ENCODE results near the gene ZNF791. TPM values are rescaled to one million over a fixed set of nuclear protein-coding genes. Genes with fewer than 3 reads are reported as not detected.
"Not testable (repeated sequence)": the region's sequence is repeated elsewhere in the genome, so short reads cannot be mapped to it uniquely, and the experiment has no call there.

The ZNF791 gene
- total and polyA plus RNA-seq, 9 donors = 7.5 to 13.6 (median 11.8) TPM

DNA sequence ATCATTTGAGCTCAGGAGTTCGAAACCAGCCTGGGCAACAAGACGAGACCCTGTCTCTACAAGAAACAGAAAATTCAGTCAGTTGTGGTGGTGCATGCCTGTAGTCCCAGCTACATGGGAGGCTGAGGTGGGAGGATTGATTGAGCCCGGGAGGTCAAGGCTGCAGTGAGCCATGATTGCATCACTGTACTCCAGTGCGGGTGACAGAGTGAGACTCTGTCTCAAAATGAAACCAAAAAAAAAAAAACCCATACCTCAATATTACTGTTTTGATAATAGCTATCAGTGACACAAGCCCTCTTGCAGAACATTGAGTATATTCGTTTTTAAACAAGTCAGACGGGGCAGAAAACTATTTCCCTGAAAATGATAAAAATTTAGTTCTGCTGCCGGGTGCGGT is 16.2 kb downstream of the ZNF791 start:
- H3K9me3 ChIP-seq (replicated peaks; ENCODE audit: control insufficient read depth, low read depth, low read length) = peaks cover 17% of the 10 kb centered on the region
- no peak overlapping the region for H3K27ac ChIP-seq (ENCODE audit: low read length)
- H3K27me3 ChIP-seq (ENCODE audit: control insufficient read depth, insufficient read depth, low read length) = no peaks in the 10 kb centered on the region
- DNase-seq = no peak
- peaks cover 49% of the 10 kb centered on the region for H3K36me3 ChIP-seq (ENCODE audit: control insufficient read depth, insufficient read depth, low read length)
- no peaks in the 10 kb centered on the region for H3K4me1 ChIP-seq (ENCODE audit: control insufficient read depth, insufficient read depth, low read length)
- H3K4me3 ChIP-seq (ENCODE audit: low read length) = no peak overlapping the region
- WGBS (ENCODE audit: insufficient coverage) = 85% methylated on average over 5 of the region's 8 CpGs

DNA sequence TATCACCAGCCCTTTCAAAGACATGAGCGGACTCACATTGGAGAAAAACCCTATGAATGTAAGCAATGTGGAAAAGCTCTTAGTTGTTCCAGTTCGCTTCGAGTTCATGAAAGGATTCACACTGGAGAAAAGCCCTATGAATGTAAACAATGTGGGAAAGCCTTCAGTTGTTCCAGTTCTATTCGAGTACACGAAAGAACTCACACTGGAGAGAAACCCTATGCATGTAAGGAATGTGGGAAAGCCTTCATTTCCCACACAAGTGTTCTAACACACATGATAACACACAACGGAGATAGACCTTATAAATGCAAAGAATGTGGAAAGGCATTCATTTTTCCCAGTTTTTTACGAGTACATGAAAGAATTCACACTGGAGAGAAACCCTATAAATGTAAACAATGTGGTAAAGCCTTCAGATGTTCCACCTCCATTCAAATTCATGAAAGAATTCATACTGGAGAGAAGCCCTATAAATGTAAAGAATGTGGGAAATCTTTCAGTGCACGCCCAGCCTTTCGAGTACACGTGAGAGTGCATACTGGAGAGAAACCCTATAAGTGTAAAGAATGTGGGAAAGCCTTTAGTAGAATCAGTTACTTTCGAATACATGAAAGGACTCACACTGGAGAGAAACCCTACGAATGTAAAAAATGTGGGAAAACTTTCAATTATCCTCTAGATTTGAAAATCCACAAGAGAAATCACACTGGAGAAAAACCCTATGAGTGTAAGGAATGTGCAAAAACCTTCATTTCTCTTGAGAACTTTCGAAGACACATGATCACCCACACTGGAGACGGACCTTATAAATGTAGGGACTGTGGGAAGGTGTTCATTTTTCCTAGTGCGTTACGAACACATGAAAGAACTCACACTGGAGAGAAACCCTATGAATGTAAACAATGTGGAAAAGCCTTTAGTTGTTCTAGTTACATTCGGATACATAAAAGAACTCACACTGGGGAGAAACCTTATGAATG is 17.6 kb downstream of the ZNF791 start:
- no peak for DNase-seq

DNA sequence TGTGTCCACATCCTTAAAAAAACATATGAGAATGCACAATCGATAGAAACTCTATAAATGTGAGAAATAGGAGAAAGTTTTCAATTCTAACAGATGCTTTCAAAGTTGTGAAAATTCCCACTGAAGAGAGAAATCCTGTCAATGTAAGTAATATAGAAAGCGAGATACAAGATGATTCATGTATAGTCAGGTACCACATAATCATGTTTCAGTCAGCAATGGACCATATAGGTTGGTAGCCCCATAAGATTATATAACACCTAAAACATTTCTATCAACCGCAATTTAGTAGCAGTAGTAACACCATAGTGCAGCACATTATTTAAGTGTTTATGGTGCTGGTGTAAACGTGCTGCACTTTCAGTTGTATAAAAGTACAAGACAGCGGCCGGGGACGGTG is 18.5 kb downstream of the ZNF791 start:
- no peak overlapping the region for H3K4me3 ChIP-seq (ENCODE audit: low read length)
- peaks cover 17% of the 10 kb centered on the region for H3K9me3 ChIP-seq (replicated peaks; ENCODE audit: control insufficient read depth, low read depth, low read length)
- peaks cover 43% of the 10 kb centered on the region for H3K36me3 ChIP-seq (ENCODE audit: control insufficient read depth, insufficient read depth, low read length)
- 100% methylated on average over 3 of the region's 7 CpGs for WGBS (ENCODE audit: insufficient coverage)
- no peaks in the 10 kb centered on the region for H3K4me1 ChIP-seq (ENCODE audit: control insufficient read depth, insufficient read depth, low read length)
- no peak for DNase-seq
- no peak overlapping the region for H3K27ac ChIP-seq (ENCODE audit: low read length)
- no peaks in the 10 kb centered on the region for H3K27me3 ChIP-seq (ENCODE audit: control insufficient read depth, insufficient read depth, low read length)

More for the DNA sequence above, 17.6 kb downstream of the ZNF791 start:
- no peak overlapping the region for H3K27ac ChIP-seq (ENCODE audit: low read length)
- peaks cover 17% of the 10 kb centered on the region for H3K9me3 ChIP-seq (replicated peaks; ENCODE audit: control insufficient read depth, low read depth, low read length)
- no peak overlapping the region for H3K4me3 ChIP-seq (ENCODE audit: low read length)
- WGBS (ENCODE audit: insufficient coverage) = 93% methylated on average over 3 of the region's 17 CpGs
- no peaks in the 10 kb centered on the region for H3K4me1 ChIP-seq (ENCODE audit: control insufficient read depth, insufficient read depth, low read length)
- H3K27me3 ChIP-seq (ENCODE audit: control insufficient read depth, insufficient read depth, low read length) = no peaks in the 10 kb centered on the region
- peaks cover 49% of the 10 kb centered on the region for H3K36me3 ChIP-seq (ENCODE audit: control insufficient read depth, insufficient read depth, low read length)

DNA sequence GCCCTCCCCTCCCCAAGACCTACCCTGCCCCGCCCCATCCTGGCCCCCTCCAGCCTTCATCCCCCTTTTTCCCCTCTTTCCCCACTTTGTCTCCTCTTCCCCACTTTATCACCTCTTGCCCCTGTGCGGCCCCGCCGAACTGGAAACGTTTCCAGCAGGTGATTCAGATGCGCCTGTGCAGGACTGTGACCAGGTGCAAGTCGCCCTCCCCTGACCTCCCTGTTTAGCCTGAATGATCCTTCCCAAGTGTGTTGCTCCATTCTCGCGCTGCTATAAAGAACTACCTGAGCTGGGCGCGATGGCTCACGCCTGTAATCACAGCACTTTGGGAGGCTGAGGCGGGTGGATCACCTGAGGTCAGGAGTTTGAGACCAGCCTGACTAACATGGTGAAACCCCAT is 25.9 kb downstream of the ZNF791 start:
- 78% methylated on average over 12 of the region's 13 CpGs for WGBS (ENCODE audit: insufficient coverage)
- Histone ChIP-seq H3K27ac (ENCODE audit: low read length) (no peak overlapping the region), H3K27me3 (ENCODE audit: control insufficient read depth, insufficient read depth, low read length) (no peaks in the 10 kb centered on the region), H3K4me1 (ENCODE audit: control insufficient read depth, insufficient read depth, low read length) (peaks cover 4% of the 10 kb centered on the region), H3K4me3 (ENCODE audit: low read length) (no peak overlapping the region), H3K36me3 (ENCODE audit: control insufficient read depth, insufficient read depth, low read length) (no peaks in the 10 kb centered on the region), H3K9me3 (replicated peaks; ENCODE audit: control insufficient read depth, low read depth, low read length) (no peaks in the 10 kb centered on the region)
- DNase-seq = no peak

DNA sequence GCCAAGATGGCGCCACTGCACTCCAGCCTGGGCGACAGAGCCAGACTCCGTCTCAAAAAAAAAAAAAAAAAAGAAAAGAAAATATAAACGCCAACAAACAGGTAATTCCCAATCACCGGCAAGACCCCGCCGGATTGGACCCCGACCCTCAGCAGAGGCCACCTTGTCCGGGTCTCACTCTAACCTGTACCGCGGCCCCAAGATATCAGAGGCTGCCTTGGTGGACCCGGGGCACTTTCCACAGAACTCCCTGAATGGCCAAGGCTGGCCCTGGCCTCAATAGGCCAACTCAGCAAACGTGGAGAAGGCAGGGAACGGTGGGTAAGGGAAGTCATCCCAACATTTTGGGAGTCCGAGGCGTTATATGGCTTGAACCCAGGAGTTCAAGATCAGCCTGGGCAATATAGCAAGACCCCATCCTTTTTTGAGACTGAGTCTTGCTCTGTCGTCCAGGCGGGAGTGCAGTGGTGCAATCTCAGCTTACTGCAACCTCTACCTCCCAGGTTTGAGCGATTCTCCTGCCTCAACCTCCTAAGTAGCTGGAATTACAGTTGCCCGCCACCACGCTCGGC is 28.0 kb downstream of the ZNF791 start:
- H3K27ac ChIP-seq (ENCODE audit: low read length) = no peak overlapping the region
- H3K36me3 ChIP-seq (ENCODE audit: control insufficient read depth, insufficient read depth, low read length) = no peaks in the 10 kb centered on the region
- 94% methylated on average over 15 of the region's 22 CpGs for WGBS (ENCODE audit: insufficient coverage)
- H3K4me1 ChIP-seq (ENCODE audit: control insufficient read depth, insufficient read depth, low read length) = peaks cover 4% of the 10 kb centered on the region
- H3K9me3 ChIP-seq (replicated peaks; ENCODE audit: control insufficient read depth, low read depth, low read length) = no peaks in the 10 kb centered on the region
- no peaks in the 10 kb centered on the region for H3K27me3 ChIP-seq (ENCODE audit: control insufficient read depth, insufficient read depth, low read length)
- DNase-seq = no peak
- H3K4me3 ChIP-seq (ENCODE audit: low read length) = no peak overlapping the region

DNA sequence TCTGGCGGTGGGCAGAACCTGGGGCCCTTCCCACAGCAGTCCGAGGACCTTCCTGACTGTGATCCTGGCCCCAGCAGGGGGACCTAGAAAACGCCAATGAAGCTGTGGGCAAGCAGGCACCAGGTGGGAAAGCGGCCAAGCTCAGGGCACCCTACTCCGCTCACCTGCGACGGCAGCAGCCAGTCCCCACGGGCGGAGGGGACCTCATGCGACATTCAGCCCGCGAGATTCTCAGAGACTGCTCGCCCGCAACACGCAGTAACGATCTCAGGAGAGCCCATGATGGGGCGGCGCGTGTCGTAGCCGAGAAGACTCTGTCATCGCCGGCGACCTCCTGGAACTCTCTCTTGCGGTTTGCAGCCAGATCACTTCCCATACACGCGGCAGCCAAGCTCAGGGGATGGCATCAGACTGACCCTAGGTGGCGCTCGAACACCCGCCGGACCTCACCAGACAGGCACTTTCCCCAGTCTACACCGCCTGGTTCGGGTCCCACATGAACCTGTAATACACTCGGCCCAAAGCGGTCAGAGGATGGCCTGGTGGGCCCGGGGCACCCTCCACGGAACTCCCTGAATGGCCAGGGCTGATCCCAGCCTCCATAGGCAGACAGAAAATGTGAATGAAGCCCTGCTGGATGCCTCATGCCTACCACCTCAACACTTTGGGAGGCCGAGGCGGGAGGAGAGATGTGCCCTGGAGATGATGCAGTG is 29.3 kb downstream of the ZNF791 start:
- WGBS (ENCODE audit: insufficient coverage) = 6% methylated on average over 37 of the region's 39 CpGs

DNA sequence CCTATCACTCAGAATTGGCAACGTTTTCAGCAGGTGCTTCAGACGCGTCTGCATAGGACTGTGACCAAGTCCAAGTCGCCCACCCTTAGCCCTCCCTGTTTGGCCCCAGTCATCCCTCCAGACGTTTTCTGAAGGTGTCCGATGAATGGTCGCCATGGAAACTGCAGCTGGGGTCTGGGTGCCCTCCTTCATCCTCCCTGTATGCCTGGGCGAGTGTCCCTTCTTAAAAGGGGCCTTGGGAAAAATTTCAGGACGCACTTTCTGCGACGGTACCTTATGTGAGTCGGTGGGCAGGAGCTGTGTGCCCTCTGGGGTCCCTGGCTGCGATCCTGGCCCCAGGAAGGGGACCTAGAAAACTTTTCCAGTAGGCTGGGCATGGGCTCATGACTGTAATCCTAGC is 30.7 kb downstream of the ZNF791 start:
- H3K27me3 ChIP-seq (ENCODE audit: control insufficient read depth, insufficient read depth, low read length) = no peaks in the 10 kb centered on the region
- H3K27ac ChIP-seq (ENCODE audit: low read length) = no peak overlapping the region
- DNase-seq = no peak
- no peaks in the 10 kb centered on the region for H3K36me3 ChIP-seq (ENCODE audit: control insufficient read depth, insufficient read depth, low read length)
- no peak overlapping the region for H3K4me3 ChIP-seq (ENCODE audit: low read length)
- H3K9me3 ChIP-seq (replicated peaks; ENCODE audit: control insufficient read depth, low read depth, low read length) = no peaks in the 10 kb centered on the region
- 65% methylated on average over 13 of the region's 13 CpGs for WGBS (ENCODE audit: insufficient coverage)
- peaks cover 4% of the 10 kb centered on the region for H3K4me1 ChIP-seq (ENCODE audit: control insufficient read depth, insufficient read depth, low read length)

More for the DNA sequence above, 29.3 kb downstream of the ZNF791 start:
- Histone ChIP-seq H3K4me3 (ENCODE audit: low read length) (no peak overlapping the region), H3K27ac (ENCODE audit: low read length) (no peak overlapping the region), H3K36me3 (ENCODE audit: control insufficient read depth, insufficient read depth, low read length) (no peaks in the 10 kb centered on the region), H3K9me3 (replicated peaks; ENCODE audit: control insufficient read depth, low read depth, low read length) (no peaks in the 10 kb centered on the region), H3K27me3 (ENCODE audit: control insufficient read depth, insufficient read depth, low read length) (no peaks in the 10 kb centered on the region), H3K4me1 (ENCODE audit: control insufficient read depth, insufficient read depth, low read length) (peaks cover 4% of the 10 kb centered on the region)
- DNase-seq = peak; percentile 72

DNA sequence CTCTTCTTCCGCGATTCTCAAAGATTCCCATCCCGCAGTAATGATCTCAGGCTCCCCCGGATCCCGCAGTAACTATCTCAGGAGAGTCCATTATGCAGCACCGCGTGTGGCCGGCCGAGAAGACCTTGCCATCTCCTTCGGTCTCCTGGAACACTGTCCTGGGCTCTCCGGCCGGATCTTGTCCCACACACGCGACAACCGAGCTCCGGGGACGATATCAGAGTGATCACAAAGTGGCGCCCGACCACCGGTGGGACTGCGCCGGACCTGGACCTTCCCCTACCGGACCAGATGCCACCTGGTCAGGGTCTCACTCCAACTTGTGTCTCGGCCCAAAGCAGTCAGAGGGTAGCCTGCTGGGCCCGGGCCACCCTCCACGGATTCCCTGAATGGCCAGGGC is 31.8 kb downstream of the ZNF791 start:
- Histone ChIP-seq H3K4me3 (ENCODE audit: low read length) (no peak overlapping the region), H3K4me1 (ENCODE audit: control insufficient read depth, insufficient read depth, low read length) (peaks cover 7% of the 10 kb centered on the region), H3K27ac (ENCODE audit: low read length) (no peak overlapping the region), H3K36me3 (ENCODE audit: control insufficient read depth, insufficient read depth, low read length) (no peaks in the 10 kb centered on the region), H3K27me3 (ENCODE audit: control insufficient read depth, insufficient read depth, low read length) (no peaks in the 10 kb centered on the region), H3K9me3 (replicated peaks; ENCODE audit: control insufficient read depth, low read depth, low read length) (no peaks in the 10 kb centered on the region)
- 90% methylated on average over 26 of the region's 26 CpGs for WGBS (ENCODE audit: insufficient coverage)
- no peak for DNase-seq

DNA sequence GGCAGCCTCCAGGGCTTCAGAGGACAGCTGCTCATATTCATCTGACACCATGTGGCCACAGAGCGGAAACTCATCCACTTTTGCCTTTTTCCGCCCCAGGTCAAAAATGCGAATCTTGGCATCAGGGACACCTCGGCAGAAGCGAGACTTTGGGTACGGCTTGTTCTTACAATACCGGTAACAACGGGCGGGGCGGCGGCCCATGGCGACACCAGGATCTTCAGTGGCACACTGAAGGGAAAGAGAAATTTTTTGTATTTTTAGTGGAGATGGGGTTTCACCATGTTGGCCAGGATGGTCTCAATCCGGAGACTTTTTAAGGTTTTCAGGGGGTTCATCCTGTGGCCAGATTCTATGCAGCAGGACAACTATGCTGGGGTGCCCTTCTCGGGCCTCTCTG is 33.0 kb downstream of the ZNF791 start:
- DNase-seq; H3K27me3 ChIP-seq (ENCODE audit: control insufficient read depth, insufficient read depth, low read length): not testable (repeated sequence)
- 91% methylated on average over 11 of the region's 14 CpGs for WGBS (ENCODE audit: insufficient coverage)

DNA sequence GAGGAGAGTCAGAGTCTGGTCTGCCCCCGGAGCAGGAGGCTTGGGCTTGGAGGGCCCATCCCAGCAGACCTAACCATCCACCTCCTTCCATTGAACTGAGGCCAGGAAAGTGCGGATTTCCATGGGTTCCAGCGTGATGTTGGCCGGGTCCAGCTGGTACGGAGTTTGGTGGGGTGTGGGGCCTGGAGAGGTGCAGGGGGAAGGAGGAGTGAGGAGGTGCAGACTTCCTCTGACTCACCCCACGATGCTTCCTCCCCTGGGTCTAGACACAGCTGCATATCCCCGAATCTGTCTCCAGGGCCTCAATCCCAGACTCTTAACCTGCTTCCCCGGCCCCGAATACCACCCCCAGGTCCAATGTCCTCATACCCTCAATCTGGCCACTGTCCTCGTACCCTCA is 35.8 kb downstream of the ZNF791 start:
- peaks cover 6% of the 10 kb centered on the region for H3K27me3 ChIP-seq (ENCODE audit: control insufficient read depth, insufficient read depth, low read length)
- H3K36me3 ChIP-seq (ENCODE audit: control insufficient read depth, insufficient read depth, low read length) = no peaks in the 10 kb centered on the region
- no peak overlapping the region for H3K4me3 ChIP-seq (ENCODE audit: low read length)
- H3K9me3 ChIP-seq (replicated peaks; ENCODE audit: control insufficient read depth, low read depth, low read length) = no peaks in the 10 kb centered on the region
- H3K4me1 ChIP-seq (ENCODE audit: control insufficient read depth, insufficient read depth, low read length) = peaks cover 13% of the 10 kb centered on the region
- H3K27ac ChIP-seq (ENCODE audit: low read length) = no peak overlapping the region
- DNase-seq = no peak
- WGBS (ENCODE audit: insufficient coverage) = 77% methylated on average over 6 of the region's 10 CpGs

More for the DNA sequence above, 33.0 kb downstream of the ZNF791 start:
- not testable (repeated sequence) for H3K4me3 ChIP-seq (ENCODE audit: low read length); H3K27ac ChIP-seq (ENCODE audit: low read length); H3K9me3 ChIP-seq (replicated peaks; ENCODE audit: control insufficient read depth, low read depth, low read length); H3K36me3 ChIP-seq (ENCODE audit: control insufficient read depth, insufficient read depth, low read length)
- H3K4me1 ChIP-seq (ENCODE audit: control insufficient read depth, insufficient read depth, low read length) = peaks cover 17% of the 10 kb centered on the region

Measured in muscle of leg (tissue), 11 donors.